ENCODE measurements around the gene HTT. TPM values are rescaled to one million over a fixed set of nuclear protein-coding genes. Genes with fewer than 3 reads are reported as not detected.

HTT gene
- total and polyA plus RNA-seq, 2 of the 13 experiments (the other 11 are each of a cell fraction or from before 2014, with no cell fraction given): 17.5 to 19.5 TPM

GRCh38 chr4:3228881-3229280 is 154.4 kb downstream of the HTT start:
- BruUV-seq (replicated peaks): no TSS peak
- Histone ChIP-seq H3K4me1 (ENCODE audit: insufficient read depth, low read length) (peaks cover 9% of the 10 kb centered on the region; the same call in 1 of the 2 replicates), H3K36me3 (replicated peaks in 1 of 2; ENCODE audit: control insufficient read depth in 1 of 2, insufficient read depth in 2 of 2, low read length in 2 of 2) (peaks cover 33 to 85% of the 10 kb centered on the region in 2 experiments), H3K27me3 (ENCODE audit: control insufficient read depth in 1 of 2, insufficient read depth in 2 of 2, low read length in 2 of 2) (no peaks in the 10 kb centered on the region), H3K4me2 (ENCODE audit: low read depth, low read length) (no peak overlapping the region), H3K4me3 (replicated peaks in 1 of 3; ENCODE audit: insufficient read depth in 1 of 3, low read depth in 2 of 3, low read length in 3 of 3) (no peak overlapping the region), H3K9ac (ENCODE audit: insufficient read depth, low read depth, low read length) (no peak overlapping the region), H3K9me3 (ENCODE audit: low read length) (no peaks in the 10 kb centered on the region), H2AFZ (ENCODE audit: low read length) (no peak overlapping the region), H3K79me2 (ENCODE audit: insufficient read depth, low read length) (no peaks in the 10 kb centered on the region), H4K20me1 (ENCODE audit: insufficient read depth, low read length) (no peaks in the 10 kb centered on the region), H3K27ac (ENCODE audit: extremely low read length, insufficient read depth, low read length) (no peak overlapping the region)
- no peak for FAIRE-seq
- in situ Hi-C loops (cut with HindIII; ENCODE audit: extremely low pct_ligation_motif_present, low pct_unique_long_range_greater_than_20kb) (no loop called here), intact Hi-C loops (cut with micrococcal nuclease; ENCODE audit: unreplicated experiment) (no loop called here)
- no peak for ATAC-seq
- ChIA-PET POLR2A (no interaction called here), CTCF (ENCODE audit: low intra/inter-chr PET ratio, low total read pairs) (no interaction called here)
- WGBS (ENCODE audit: low lambda C conversion rate): 98% methylated on average over 13 of the region's 13 CpGs
- DNase-seq (ENCODE audit: low spot score): no peak
- TF ChIP-seq RBAK (CRISPR knock-in tag; IDR thresholded peaks at IDR 0.05) (no peak), PCBP1 (IDR thresholded peaks at IDR 0.05; ENCODE audit: borderline replicate concordance, low read depth, low read length) (no peak), HNRNPLL (IDR thresholded peaks at IDR 0.05; ENCODE audit: low read depth, low read length, poor library complexity, severe bottlenecking) (peak; percentile 34), SRF (IDR thresholded peaks at IDR 0.05; ENCODE audit: low read depth, low read length) (no peak), HNRNPL (IDR thresholded peaks at IDR 0.05; ENCODE audit: low read depth, low read length) (0 out of 2 replicates have a peak, but pooled peaks have one; percentile 28), TSC22D2 (CRISPR knock-in tag; IDR thresholded peaks at IDR 0.05; ENCODE audit: borderline replicate concordance) (no peak), RFX3 (CRISPR knock-in tag; IDR thresholded peaks at IDR 0.05) (no peak)

DNA sequence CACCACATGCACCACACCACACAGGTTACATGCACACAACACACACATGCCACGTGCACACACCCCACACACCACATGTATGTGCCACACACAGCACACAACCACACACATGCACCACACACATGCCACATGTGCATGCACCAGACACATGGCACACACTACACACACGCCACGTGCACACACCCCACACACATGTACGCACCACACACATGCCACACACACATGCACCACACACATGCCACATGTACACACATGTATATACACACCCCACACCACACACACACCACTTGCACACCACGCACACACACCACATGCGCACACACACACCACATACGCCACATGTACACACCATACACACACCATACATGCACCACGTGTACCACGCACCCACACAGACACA is 154.8 kb downstream of the HTT start:
- ATAC-seq (no peak), DNase-seq (ENCODE audit: low spot score) (no peak), FAIRE-seq (peak; percentile 15)
- 96% methylated on average over 9 of the region's 9 CpGs for WGBS (ENCODE audit: low lambda C conversion rate)
- Histone ChIP-seq H3K36me3 (replicated peaks in 1 of 2; ENCODE audit: control insufficient read depth in 1 of 2, insufficient read depth in 2 of 2, low read length in 2 of 2) (peaks cover 34 to 81% of the 10 kb centered on the region in 2 experiments), H3K9me3 (ENCODE audit: low read length) (no peaks in the 10 kb centered on the region), H3K27ac (ENCODE audit: extremely low read length, insufficient read depth, low read length) (no peak overlapping the region), H3K79me2 (ENCODE audit: insufficient read depth, low read length) (no peaks in the 10 kb centered on the region), H3K4me2 (ENCODE audit: low read depth, low read length) (no peak overlapping the region), H3K27me3 (ENCODE audit: control insufficient read depth in 1 of 2, insufficient read depth in 2 of 2, low read length in 2 of 2) (no peaks in the 10 kb centered on the region), H3K4me1 (ENCODE audit: insufficient read depth, low read length) (peaks cover 9% of the 10 kb centered on the region; the same call in 1 of the 2 replicates), H2AFZ (ENCODE audit: low read length) (no peak overlapping the region), H4K20me1 (ENCODE audit: insufficient read depth, low read length) (no peaks in the 10 kb centered on the region), H3K9ac (ENCODE audit: insufficient read depth, low read depth, low read length) (no peak overlapping the region), H3K4me3 (replicated peaks in 1 of 3; ENCODE audit: insufficient read depth in 1 of 3, low read depth in 2 of 3, low read length in 3 of 3) (no peak overlapping the region)
- no TSS peak for BruUV-seq (replicated peaks)
- CTCF ChIA-PET (ENCODE audit: low intra/inter-chr PET ratio, low total read pairs): no interaction called here
- POLR2A ChIA-PET: no interaction called here
- intact Hi-C loops (cut with micrococcal nuclease; ENCODE audit: unreplicated experiment): no loop called here
- in situ Hi-C loops (cut with HindIII; ENCODE audit: extremely low pct_ligation_motif_present, low pct_unique_long_range_greater_than_20kb): no loop called here
- TF ChIP-seq RXRA (CRISPR knock-in tag; IDR thresholded peaks at IDR 0.05): no peak
- TF ChIP-seq HNRNPL (IDR thresholded peaks at IDR 0.05; ENCODE audit: low read depth, low read length): 0 out of 2 replicates have a peak, but pooled peaks have one; percentile 12
- TF ChIP-seq HINFP (CRISPR knock-in tag; IDR thresholded peaks at IDR 0.05; ENCODE audit: low read depth): no peak
- TF ChIP-seq HHEX (CRISPR knock-in tag; IDR thresholded peaks at IDR 0.05): no peak
- TF ChIP-seq BHLHE40 (IDR thresholded peaks at IDR 0.05; ENCODE audit: low read length): no peak
- TF ChIP-seq ZBTB7B (CRISPR knock-in tag; IDR thresholded peaks at IDR 0.05): no peak
- TF ChIP-seq, protein P1, sequence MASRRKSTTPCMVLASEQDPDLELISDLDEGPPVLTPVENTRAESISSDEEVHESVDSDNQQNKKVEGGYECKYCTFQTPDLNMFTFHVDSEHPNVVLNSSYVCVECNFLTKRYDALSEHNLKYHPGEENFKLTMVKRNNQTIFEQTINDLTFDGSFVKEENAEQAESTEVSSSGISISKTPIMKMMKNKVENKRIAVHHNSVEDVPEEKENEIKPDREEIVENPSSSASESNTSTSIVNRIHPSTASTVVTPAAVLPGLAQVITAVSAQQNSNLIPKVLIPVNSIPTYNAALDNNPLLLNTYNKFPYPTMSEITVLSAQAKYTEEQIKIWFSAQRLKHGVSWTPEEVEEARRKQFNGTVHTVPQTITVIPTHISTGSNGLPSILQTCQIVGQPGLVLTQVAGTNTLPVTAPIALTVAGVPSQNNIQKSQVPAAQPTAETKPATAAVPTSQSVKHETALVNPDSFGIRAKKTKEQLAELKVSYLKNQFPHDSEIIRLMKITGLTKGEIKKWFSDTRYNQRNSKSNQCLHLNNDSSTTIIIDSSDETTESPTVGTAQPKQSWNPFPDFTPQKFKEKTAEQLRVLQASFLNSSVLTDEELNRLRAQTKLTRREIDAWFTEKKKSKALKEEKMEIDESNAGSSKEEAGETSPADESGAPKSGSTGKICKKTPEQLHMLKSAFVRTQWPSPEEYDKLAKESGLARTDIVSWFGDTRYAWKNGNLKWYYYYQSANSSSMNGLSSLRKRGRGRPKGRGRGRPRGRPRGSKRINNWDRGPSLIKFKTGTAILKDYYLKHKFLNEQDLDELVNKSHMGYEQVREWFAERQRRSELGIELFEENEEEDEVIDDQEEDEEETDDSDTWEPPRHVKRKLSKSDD (CRISPR knock-in tag; IDR thresholded peaks at IDR 0.05; ENCODE audit: low read depth): peak; percentile 48; the same call in 1 of the 2 replicates
- no peak for TF ChIP-seq ELF4 (CRISPR knock-in tag; IDR thresholded peaks at IDR 0.05; ENCODE audit: borderline replicate concordance)
- no peak for TF ChIP-seq KLF12 (CRISPR knock-in tag; IDR thresholded peaks at IDR 0.05; ENCODE audit: borderline replicate concordance)
- peak; percentile 45; the same call in 1 of the 2 replicates for TF ChIP-seq NBN (conservative IDR thresholded peaks at IDR 0.05)

Measured in HepG2 (cell line).